ENCODE data around the gene TLR3. TPM values are rescaled to one million over a fixed set of nuclear protein-coding genes. Genes with fewer than 3 reads are reported as not detected.

The TLR3 gene
- total RNA-seq, 1 experiment from 2014 or later = 2.5 TPM

DNA sequence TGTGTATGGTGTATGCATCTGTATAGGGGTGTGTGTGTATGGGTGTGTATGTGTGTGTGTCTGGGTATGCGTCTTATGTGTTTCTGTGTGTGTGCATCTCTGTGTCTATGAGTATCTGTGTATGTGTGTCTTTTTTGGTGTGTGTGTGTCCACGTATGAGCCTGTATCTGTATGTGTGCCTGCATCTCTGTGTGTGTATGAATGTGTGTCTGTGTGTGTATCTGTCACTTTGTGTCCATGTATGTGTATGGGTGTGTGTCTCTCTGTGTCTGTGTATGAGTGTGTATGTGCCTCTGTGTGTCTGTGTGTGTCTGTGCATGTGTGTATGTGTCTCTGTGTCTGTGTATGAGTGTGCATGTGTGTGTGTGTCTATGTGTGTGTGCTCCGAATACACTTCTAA lies 59.9 kb downstream of the TLR3 start:
- ChIA-PET CTCF (no interaction called here), POLR2A (ENCODE audit: low non-redundant PET) (no interaction called here)
- no peaks in the 10 kb centered on the region for H3K4me1 ChIP-seq (ENCODE audit: insufficient read depth, low read length, poor library complexity, severe bottlenecking)
- H3K27me3 ChIP-seq (replicated peaks; ENCODE audit: insufficient read depth, low read depth, low read length, poor library complexity) = no peaks in the 10 kb centered on the region
- no peaks in the 10 kb centered on the region for H3K36me3 ChIP-seq (ENCODE audit: insufficient read depth, low read length, poor library complexity, severe bottlenecking)
- intact Hi-C loops (cut with micrococcal nuclease; ENCODE audit: unreplicated experiment) = no loop called here
- TF ChIP-seq EZH2 (IDR thresholded peaks at IDR 0.05; ENCODE audit: borderline replicate concordance, low read depth, low read length, poor library complexity, severe bottlenecking) = no peak
- TF ChIP-seq, protein P1, sequence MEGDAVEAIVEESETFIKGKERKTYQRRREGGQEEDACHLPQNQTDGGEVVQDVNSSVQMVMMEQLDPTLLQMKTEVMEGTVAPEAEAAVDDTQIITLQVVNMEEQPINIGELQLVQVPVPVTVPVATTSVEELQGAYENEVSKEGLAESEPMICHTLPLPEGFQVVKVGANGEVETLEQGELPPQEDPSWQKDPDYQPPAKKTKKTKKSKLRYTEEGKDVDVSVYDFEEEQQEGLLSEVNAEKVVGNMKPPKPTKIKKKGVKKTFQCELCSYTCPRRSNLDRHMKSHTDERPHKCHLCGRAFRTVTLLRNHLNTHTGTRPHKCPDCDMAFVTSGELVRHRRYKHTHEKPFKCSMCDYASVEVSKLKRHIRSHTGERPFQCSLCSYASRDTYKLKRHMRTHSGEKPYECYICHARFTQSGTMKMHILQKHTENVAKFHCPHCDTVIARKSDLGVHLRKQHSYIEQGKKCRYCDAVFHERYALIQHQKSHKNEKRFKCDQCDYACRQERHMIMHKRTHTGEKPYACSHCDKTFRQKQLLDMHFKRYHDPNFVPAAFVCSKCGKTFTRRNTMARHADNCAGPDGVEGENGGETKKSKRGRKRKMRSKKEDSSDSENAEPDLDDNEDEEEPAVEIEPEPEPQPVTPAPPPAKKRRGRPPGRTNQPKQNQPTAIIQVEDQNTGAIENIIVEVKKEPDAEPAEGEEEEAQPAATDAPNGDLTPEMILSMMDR (conservative IDR thresholded peaks at IDR 0.05; ENCODE audit: low read depth, low read length) = no peak
- no peak overlapping the region for H3K4me3 ChIP-seq (ENCODE audit: low read depth, low read length, poor library complexity, severe bottlenecking)
- H3K9me3 ChIP-seq (ENCODE audit: low read depth, low read length, poor library complexity, severe bottlenecking) = no peaks in the 10 kb centered on the region
- BruUV-seq (replicated peaks) = no TSS peak
- no peak for DNase-seq (ENCODE audit: low spot score)
- no peak overlapping the region for H3K27ac ChIP-seq (ENCODE audit: low read depth, low read length, poor library complexity, severe bottlenecking)

GRCh38 chr4:186131935-186132334 lies 63.0 kb downstream of the TLR3 start:
- ChIA-PET CTCF (no interaction called here), POLR2A (ENCODE audit: low non-redundant PET) (no interaction called here)
- H3K4me1 ChIP-seq (ENCODE audit: insufficient read depth, low read length, poor library complexity, severe bottlenecking) = no peaks in the 10 kb centered on the region
- H3K4me3 ChIP-seq (ENCODE audit: low read depth, low read length, poor library complexity, severe bottlenecking) = no peak overlapping the region
- H3K27me3 ChIP-seq (replicated peaks; ENCODE audit: insufficient read depth, low read depth, low read length, poor library complexity) = no peaks in the 10 kb centered on the region
- DNase-seq (ENCODE audit: low spot score) = no peak
- H3K9me3 ChIP-seq (ENCODE audit: low read depth, low read length, poor library complexity, severe bottlenecking) = no peaks in the 10 kb centered on the region
- intact Hi-C loops (cut with micrococcal nuclease; ENCODE audit: unreplicated experiment) = no loop called here
- no peak overlapping the region for H3K27ac ChIP-seq (ENCODE audit: low read depth, low read length, poor library complexity, severe bottlenecking)
- no peaks in the 10 kb centered on the region for H3K36me3 ChIP-seq (ENCODE audit: insufficient read depth, low read length, poor library complexity, severe bottlenecking)
- TF ChIP-seq, protein P1 (conservative IDR thresholded peaks at IDR 0.05; ENCODE audit: low read depth, low read length) = no peak
- TF ChIP-seq EZH2 (IDR thresholded peaks at IDR 0.05; ENCODE audit: borderline replicate concordance, low read depth, low read length, poor library complexity, severe bottlenecking) = no peak
- no TSS peak for BruUV-seq (replicated peaks)

- no TSS peak for BruUV-seq (replicated peaks)
- TF ChIP-seq, protein P1 (conservative IDR thresholded peaks at IDR 0.05; ENCODE audit: low read depth, low read length) = peak; percentile 45
- no peak for TF ChIP-seq EZH2 (IDR thresholded peaks at IDR 0.05; ENCODE audit: borderline replicate concordance, low read depth, low read length, poor library complexity, severe bottlenecking)
- Histone ChIP-seq H3K36me3 (ENCODE audit: insufficient read depth, low read length, poor library complexity, severe bottlenecking) (no peaks in the 10 kb centered on the region), H3K27me3 (replicated peaks; ENCODE audit: insufficient read depth, low read depth, low read length, poor library complexity) (no peaks in the 10 kb centered on the region), H3K4me3 (ENCODE audit: low read depth, low read length, poor library complexity, severe bottlenecking) (no peak overlapping the region), H3K9me3 (ENCODE audit: low read depth, low read length, poor library complexity, severe bottlenecking) (no peaks in the 10 kb centered on the region), H3K27ac (ENCODE audit: low read depth, low read length, poor library complexity, severe bottlenecking) (no peak overlapping the region), H3K4me1 (ENCODE audit: insufficient read depth, low read length, poor library complexity, severe bottlenecking) (no peaks in the 10 kb centered on the region)
- peak; percentile 31 for DNase-seq (ENCODE audit: low spot score)
- ChIA-PET CTCF (no interaction called here), POLR2A (ENCODE audit: low non-redundant PET) (interaction anchor here (0.5 kb wide), 2 partner anchors 25 to 28 kb away, joined by 3 to 4 read pairs; partner anchors contain the start of gene FAM149A)
- intact Hi-C loops (cut with micrococcal nuclease; ENCODE audit: unreplicated experiment) = no loop called here
Observed at GRCh38 chr4:186132577-186133242, 63.8 kb downstream of the TLR3 start.

Data from A673 (cell line).